HL-60 (cell line): ENCODE measurements around the gene ROBO4.

ENCODE experiments used
- DNase-seq, 2 experiments: peaks; one replicate each; pipeline ENCODE4 v3.0.0-alpha.2; 2010 to 2020; ENCODE audit warnings: low read depth in 1 of 2, low spot score in 1 of 2
- H3K27ac ChIP-seq: fragments of 250-450 bp; sonication (Bioruptor Pico); replicated peaks from 2 replicates; pipeline ENCODE4 v1.5.1; 2020; ENCODE audit warnings: mild to moderate bottlenecking, moderate library complexity
- H3K27me3 ChIP-seq: fragments of 250-450 bp; sonication (Bioruptor Pico); 2 replicates; pipeline ENCODE4 v1.5.1; 2021; ENCODE audit warnings: mild to moderate bottlenecking, moderate library complexity; ENCODE audit not compliant: insufficient read depth, poor library complexity, severe bottlenecking
- H3K4me3 ChIP-seq: replicated peaks from 2 replicates; pipeline ENCODE4 v1.5.1; 2011; ENCODE audit warnings: mild to moderate bottlenecking, control low read depth, low read length; ENCODE audit not compliant: insufficient read depth
- GABPA ChIP-seq: IDR thresholded peaks from 2 replicates; pipeline ENCODE4 v1.6.1; 2012; ENCODE audit warnings: low read depth
- POLR2AphosphoS5 ChIP-seq: IDR thresholded peaks from 2 replicates; pipeline ENCODE4 v1.6.1; 2012; ENCODE audit warnings: low read depth
- SPI1 ChIP-seq: IDR thresholded peaks from 2 replicates; pipeline ENCODE4 v1.6.1; 2012; ENCODE audit warnings: low read depth, mild to moderate bottlenecking, borderline replicate concordance
- TF ChIP-seq, protein P1 (sequence below): IDR thresholded peaks from one replicate; pipeline ENCODE4 v1.5.1; 2011; ENCODE audit warnings: low read length, control low read depth, inconsistent platforms; ENCODE audit not compliant: insufficient read depth
- TF ChIP-seq, protein P2 (sequence below): IDR thresholded peaks from 2 replicates; pipeline ENCODE4 v1.6.1; 2012; ENCODE audit warnings: low read depth; ENCODE audit not compliant: insufficient replicate concordance

Gene ROBO4

DNA sequence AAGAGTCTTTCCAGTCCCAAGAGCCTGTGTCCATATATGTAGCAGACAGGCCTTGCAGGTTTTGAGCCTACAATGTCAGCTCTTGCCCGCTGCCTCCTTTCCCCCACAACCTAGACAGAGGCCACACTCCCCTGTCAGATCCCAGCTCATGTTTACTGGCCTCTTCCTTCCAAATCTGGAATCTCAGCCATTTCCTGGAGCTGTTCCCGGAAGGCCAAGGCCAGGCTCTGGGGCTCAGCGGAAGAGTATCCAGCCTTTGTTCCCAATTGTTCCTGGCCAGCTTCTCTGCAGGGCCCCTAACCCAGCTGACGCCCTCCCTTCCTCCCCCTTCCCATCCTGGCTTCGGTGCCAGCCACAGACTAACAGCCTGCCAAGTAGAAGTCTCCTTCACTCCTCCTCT is 1.0 kb upstream of the ROBO4 start:
- Histone ChIP-seq H3K27me3 (peaks cover 6% of the 10 kb centered on the region), H3K4me3 (no peak overlapping the region), H3K27ac (no peak overlapping the region)
- DNase-seq: no peak
- TF ChIP-seq, protein P1, sequence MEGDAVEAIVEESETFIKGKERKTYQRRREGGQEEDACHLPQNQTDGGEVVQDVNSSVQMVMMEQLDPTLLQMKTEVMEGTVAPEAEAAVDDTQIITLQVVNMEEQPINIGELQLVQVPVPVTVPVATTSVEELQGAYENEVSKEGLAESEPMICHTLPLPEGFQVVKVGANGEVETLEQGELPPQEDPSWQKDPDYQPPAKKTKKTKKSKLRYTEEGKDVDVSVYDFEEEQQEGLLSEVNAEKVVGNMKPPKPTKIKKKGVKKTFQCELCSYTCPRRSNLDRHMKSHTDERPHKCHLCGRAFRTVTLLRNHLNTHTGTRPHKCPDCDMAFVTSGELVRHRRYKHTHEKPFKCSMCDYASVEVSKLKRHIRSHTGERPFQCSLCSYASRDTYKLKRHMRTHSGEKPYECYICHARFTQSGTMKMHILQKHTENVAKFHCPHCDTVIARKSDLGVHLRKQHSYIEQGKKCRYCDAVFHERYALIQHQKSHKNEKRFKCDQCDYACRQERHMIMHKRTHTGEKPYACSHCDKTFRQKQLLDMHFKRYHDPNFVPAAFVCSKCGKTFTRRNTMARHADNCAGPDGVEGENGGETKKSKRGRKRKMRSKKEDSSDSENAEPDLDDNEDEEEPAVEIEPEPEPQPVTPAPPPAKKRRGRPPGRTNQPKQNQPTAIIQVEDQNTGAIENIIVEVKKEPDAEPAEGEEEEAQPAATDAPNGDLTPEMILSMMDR: no peak

DNA sequence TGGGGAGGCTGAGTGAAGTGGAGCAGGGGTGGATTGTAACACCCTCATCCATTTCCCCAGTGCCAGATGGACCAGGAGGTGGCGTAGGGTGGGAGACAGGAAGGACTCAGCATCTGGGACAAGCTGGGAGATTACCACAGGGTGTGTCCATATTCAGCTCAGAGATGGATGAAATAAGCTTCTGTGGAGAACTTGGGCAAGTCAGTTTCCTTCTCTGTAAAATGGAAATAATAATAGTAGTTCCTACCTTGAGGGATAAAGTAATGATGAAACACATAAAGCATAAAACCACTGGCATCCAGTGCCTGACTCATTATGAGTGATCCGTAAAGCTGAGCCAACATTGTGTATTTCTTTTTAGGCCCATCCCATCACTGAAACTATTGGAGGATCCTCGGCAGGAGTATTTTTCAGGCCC is 607 bp upstream of the ROBO4 start:
- Histone ChIP-seq H3K4me3 (no peak overlapping the region), H3K27me3 (peaks cover 6% of the 10 kb centered on the region), H3K27ac (no peak overlapping the region)
- no peak for DNase-seq
- no peak for TF ChIP-seq GABPA
- TF ChIP-seq, protein P2, sequence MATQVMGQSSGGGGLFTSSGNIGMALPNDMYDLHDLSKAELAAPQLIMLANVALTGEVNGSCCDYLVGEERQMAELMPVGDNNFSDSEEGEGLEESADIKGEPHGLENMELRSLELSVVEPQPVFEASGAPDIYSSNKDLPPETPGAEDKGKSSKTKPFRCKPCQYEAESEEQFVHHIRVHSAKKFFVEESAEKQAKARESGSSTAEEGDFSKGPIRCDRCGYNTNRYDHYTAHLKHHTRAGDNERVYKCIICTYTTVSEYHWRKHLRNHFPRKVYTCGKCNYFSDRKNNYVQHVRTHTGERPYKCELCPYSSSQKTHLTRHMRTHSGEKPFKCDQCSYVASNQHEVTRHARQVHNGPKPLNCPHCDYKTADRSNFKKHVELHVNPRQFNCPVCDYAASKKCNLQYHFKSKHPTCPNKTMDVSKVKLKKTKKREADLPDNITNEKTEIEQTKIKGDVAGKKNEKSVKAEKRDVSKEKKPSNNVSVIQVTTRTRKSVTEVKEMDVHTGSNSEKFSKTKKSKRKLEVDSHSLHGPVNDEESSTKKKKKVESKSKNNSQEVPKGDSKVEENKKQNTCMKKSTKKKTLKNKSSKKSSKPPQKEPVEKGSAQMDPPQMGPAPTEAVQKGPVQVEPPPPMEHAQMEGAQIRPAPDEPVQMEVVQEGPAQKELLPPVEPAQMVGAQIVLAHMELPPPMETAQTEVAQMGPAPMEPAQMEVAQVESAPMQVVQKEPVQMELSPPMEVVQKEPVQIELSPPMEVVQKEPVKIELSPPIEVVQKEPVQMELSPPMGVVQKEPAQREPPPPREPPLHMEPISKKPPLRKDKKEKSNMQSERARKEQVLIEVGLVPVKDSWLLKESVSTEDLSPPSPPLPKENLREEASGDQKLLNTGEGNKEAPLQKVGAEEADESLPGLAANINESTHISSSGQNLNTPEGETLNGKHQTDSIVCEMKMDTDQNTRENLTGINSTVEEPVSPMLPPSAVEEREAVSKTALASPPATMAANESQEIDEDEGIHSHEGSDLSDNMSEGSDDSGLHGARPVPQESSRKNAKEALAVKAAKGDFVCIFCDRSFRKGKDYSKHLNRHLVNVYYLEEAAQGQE: no peak
- TF ChIP-seq POLR2AphosphoS5: no peak

DNA sequence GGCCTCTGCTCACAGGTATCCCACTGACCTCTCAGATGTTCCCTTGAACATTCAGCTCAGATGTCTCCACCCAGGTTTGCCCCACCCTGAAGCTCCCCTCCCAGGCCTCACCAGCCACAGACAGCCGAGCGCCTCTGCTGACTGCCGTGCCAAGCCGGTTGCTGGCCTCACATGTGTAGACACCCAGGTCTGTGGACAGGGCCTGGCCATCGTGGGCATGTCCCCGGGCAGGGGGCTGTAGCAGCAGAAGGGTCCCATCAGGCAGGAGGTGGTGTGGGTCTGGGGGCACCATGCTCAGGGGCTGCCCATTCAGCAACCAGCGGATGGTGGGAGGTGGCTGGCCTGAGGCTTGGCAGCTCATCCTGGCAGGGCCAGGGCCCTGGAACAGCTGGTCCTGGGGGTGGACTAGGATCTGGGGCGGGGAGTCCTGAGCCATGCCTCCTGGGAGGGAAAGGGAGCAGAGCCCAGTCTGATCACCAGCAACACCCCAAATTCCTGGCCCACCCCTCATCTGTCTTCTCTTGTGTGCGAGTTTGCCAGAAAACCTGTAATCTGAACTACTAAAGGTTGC is 759 bp downstream of the ROBO4 start:
- H3K27ac ChIP-seq: no peak overlapping the region

DNA sequence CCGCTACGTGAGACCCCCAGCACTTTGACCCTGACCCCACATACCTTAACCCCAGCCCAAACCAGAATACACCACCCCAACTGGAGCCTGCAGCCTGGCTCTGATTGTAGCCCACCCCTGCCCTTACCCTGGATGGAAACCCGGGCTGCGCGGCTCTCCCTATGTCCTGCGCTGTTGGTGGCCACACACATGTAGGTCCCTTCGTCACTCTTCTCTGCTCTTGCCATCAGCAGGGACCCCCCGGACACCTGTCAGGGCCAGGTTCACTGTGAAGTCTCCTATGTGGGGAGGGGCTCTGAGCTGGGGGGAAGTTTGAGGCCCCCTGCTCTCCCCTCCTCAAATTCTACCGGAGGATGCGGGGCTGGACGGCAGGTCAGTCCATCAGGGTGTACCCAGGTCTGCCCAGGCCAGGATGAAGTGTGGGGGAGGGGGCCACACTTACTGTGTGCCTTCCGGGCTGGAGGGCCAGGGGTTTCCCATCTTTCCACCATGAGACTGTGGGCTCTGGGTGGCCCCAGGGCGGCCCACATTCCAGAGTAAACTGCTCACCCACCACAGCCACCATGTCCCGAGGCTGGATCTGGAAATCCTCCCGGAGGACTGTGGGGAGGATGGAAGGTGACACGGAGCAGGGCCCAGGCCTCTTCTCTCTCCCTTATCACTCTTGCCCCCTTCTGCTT is 1.5 kb downstream of the ROBO4 start:
- no peak for DNase-seq

More for the DNA sequence above, 759 bp downstream of the ROBO4 start:
- no peak for DNase-seq
- H3K27me3 ChIP-seq: peaks cover 6% of the 10 kb centered on the region
- TF ChIP-seq GABPA (no peak), POLR2AphosphoS5 (no peak), SPI1 (no peak)
- TF ChIP-seq, protein P1: no peak
- TF ChIP-seq, protein P2: no peak
- H3K4me3 ChIP-seq: no peak overlapping the region

More for the DNA sequence above, 1.5 kb downstream of the ROBO4 start:
- peaks cover 2% of the 10 kb centered on the region for H3K27me3 ChIP-seq
- no peak overlapping the region for H3K4me3 ChIP-seq
- no peak overlapping the region for H3K27ac ChIP-seq
- TF ChIP-seq, protein P2: no peak
- TF ChIP-seq, protein P1: no peak
- TF ChIP-seq SPI1: no peak
- TF ChIP-seq POLR2AphosphoS5: no peak
- no peak for TF ChIP-seq GABPA
